Measurements from ENCODE around the gene NOXA1.
"Not testable (repeated sequence)": the region's sequence is repeated elsewhere in the genome, so short reads cannot be mapped to it uniquely, and the experiment has no call there.

Gene NOXA1

GRCh38 chr9:137448602-137448962 lies 25.4 kb downstream of the NOXA1 start:
- FAIRE-seq: no peak
- no peak for TF ChIP-seq CTCF (IDR thresholded peaks at IDR 0.05; ENCODE audit: insufficient read depth, missing control alignments)

DNA sequence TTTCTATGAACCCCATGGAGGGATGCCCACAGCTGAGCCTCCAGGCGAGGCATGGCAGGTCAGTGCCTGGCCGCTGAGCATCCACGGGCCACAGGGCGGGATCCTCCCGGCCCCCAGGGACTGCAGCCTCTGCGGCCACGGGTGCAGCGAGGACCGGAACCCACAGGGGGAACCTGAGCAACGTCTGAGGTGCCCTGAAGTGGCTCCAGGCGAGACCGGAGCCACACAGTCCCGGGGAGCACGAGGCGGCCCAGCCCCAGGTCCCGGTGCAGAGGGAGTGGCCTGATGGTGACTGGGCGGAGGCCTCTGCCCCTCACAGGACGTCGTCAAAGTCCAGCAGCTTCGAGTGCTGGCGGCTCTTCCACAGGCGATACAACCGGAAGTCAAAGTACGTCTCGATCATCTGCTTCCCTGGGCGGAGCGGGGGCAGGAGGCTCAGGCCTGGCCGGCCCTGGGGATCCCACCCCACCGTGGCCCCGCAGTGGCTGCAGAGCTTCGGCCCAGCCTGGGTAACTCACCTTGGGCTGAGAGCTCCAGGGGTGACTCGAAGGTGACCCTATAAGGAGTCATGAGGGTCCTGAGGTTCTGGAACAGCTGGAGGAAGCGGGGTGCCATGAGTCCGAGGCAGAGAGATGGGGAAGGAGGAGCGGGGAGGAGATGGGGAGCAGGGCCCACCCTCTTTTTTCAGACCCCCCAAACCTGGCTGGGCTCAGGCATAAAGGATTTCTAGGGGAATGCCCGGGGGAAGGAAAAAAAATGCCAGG lies 26.1 kb downstream of the NOXA1 start:
- no peak for DNase-seq (ENCODE audit: insufficient read length, low spot score)
- no peak for FAIRE-seq
- no peak for TF ChIP-seq CTCF (IDR thresholded peaks at IDR 0.05; ENCODE audit: insufficient read depth, missing control alignments)

More at GRCh38 chr9:137448602-137448962, 25.4 kb downstream of the NOXA1 start:
- DNase-seq (ENCODE audit: insufficient read length, low spot score): no peak

- TF ChIP-seq CTCF (IDR thresholded peaks at IDR 0.05; ENCODE audit: insufficient read depth, missing control alignments): no peak
- DNase-seq (ENCODE audit: insufficient read length, low spot score) (no peak), FAIRE-seq (no peak)
Measured at GRCh38 chr9:137449931-137450538, 26.8 kb downstream of the NOXA1 start.

DNA sequence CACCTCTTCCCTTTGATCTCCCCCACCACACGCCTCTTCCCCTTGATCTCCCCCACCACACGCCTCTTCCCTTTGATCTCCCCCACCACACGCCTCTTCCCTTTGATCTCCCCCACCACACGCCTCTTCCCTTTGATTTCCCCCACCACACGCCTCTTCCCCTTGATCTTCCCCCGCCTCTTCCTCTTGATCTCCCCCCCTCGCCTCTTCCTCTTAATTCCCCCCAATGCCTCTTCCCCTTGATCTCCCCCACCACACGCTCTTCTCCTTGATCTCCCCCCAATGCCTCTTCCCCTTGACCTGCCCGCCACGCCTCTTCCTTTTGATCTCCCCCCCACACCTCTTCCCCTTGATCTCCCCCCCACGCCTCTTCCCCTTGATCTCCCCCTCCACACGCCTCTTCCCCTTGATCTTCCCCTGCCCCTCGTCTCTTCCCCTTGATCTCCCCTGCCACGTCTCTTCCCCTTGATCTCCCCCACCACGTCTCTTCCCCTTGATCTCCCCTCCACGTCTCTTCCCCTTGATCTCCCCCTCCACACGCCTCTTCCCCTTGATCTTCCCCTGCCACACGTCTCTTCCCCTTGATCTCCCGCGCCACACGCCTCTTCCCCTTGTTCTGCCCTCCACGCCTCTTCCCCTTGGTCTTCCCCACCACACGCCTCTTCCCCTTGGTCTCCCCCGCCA lies 27.5 kb downstream of the NOXA1 start:
- DNase-seq (ENCODE audit: insufficient read length, low spot score); FAIRE-seq: not testable (repeated sequence)

GRCh38 chr9:137451264-137452005 lies 28.2 kb downstream of the NOXA1 start:
- FAIRE-seq; DNase-seq (ENCODE audit: insufficient read length, low spot score): not testable (repeated sequence)

GRCh38 chr9:137452006-137452760 lies 29.0 kb downstream of the NOXA1 start:
- no peak for TF ChIP-seq CTCF (IDR thresholded peaks at IDR 0.05; ENCODE audit: insufficient read depth, missing control alignments)
- no peak for DNase-seq (ENCODE audit: insufficient read length, low spot score)
- FAIRE-seq: no peak

GRCh38 chr9:137452761-137453642 lies 29.8 kb downstream of the NOXA1 start:
- DNase-seq (ENCODE audit: insufficient read length, low spot score): no peak
- TF ChIP-seq CTCF (IDR thresholded peaks at IDR 0.05; ENCODE audit: insufficient read depth, missing control alignments): no peak
- FAIRE-seq: no peak

Data from D721Med (cell line).